Measurements from ENCODE around the gene SCN3A.

The SCN3A gene

DNA sequence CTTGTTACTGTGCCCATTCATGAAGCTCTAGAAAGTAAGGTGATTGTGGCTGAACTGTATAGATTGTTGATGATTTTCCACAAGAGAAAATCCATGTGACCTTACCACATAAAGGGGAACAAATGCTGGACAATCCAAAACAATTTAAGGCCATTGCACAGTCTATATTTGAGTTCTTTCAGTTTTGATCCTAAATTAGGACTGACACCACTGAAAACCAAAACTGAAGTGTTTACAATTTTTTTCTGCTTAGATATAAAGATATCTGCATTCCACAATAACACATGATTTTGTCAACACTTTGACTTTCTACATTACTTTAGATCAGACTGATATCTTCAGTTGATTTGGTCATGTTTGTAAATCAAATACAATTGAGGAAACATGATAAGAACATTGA lies 124.9 kb downstream of the SCN3A start:
- Mint-ChIP-seq H3K4me1 (ENCODE audit: low read depth in 2 of 2) (no peaks in the 10 kb centered on the region), H3K27me3 (no peaks in the 10 kb centered on the region), H3K36me3 (ENCODE audit: insufficient read depth) (no peaks in the 10 kb centered on the region), H3K9me3 (peaks cover 4 to 10% of the 10 kb centered on the region in 2 donors), H3K27ac (no peak overlapping the region), H3K4me3 (no peak overlapping the region)
- ATAC-seq (replicated peaks), result no peak
- DNase-seq, result no peak

DNA sequence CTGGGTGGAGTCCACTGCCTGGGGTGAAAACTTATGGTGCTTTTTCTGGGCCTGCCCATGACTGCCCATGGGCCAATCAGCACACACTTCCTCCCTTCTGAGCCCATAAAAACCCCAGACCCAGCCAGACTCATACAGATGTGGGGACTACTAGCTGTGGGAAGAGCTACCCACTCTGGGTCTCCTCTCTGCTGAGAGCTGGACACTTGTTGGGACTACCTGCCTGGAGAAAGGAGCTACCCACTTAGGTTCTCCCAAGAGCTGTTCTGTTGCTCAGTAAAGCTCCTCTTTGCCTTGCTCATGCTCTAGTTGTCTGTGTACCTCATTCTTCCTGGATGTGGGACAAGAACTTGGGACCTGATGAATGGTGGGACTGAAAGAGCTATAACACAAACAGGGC lies 129.0 kb downstream of the SCN3A start:
- H3K9me3 Mint-ChIP-seq, result peaks cover 2 to 7% of the 10 kb centered on the region in 2 donors

GRCh38 chr2:165074323-165074722 lies 129.5 kb downstream of the SCN3A start:
- Mint-ChIP-seq H3K36me3 (ENCODE audit: insufficient read depth) (no peaks in the 10 kb centered on the region), H3K4me3 (no peak overlapping the region), H3K27ac (no peak overlapping the region), H3K9me3 (peaks cover 2 to 7% of the 10 kb centered on the region in 2 donors), H3K27me3 (no peaks in the 10 kb centered on the region), H3K4me1 (ENCODE audit: low read depth in 2 of 2) (no peaks in the 10 kb centered on the region)
- DNase-seq, result no peak
- ATAC-seq (replicated peaks), result no peak

More for the DNA sequence above, 129.0 kb downstream of the SCN3A start:
- Mint-ChIP-seq H3K36me3 (ENCODE audit: insufficient read depth) (no peaks in the 10 kb centered on the region), H3K4me1 (ENCODE audit: low read depth in 2 of 2) (no peaks in the 10 kb centered on the region), H3K27me3 (no peaks in the 10 kb centered on the region), H3K4me3 (no peak overlapping the region), H3K27ac (no peak overlapping the region)
- ATAC-seq (replicated peaks) (no peak), DNase-seq (no peak)

- Mint-ChIP-seq H3K27ac (no peak overlapping the region), H3K36me3 (ENCODE audit: insufficient read depth) (no peaks in the 10 kb centered on the region), H3K9me3 (peaks cover 0 to 7% of the 10 kb centered on the region in 2 donors), H3K4me1 (ENCODE audit: low read depth in 2 of 2) (no peaks in the 10 kb centered on the region), H3K4me3 (no peak overlapping the region), H3K27me3 (peaks cover 0 to 6% of the 10 kb centered on the region in 2 donors)
- ATAC-seq (replicated peaks) (no peak), DNase-seq (no peak)
Observed at GRCh38 chr2:165070076-165070475, 133.8 kb downstream of the SCN3A start.

GRCh38 chr2:165069151-165069550 lies 134.7 kb downstream of the SCN3A start:
- Mint-ChIP-seq H3K4me1 (ENCODE audit: low read depth in 2 of 2) (no peaks in the 10 kb centered on the region), H3K27me3 (peaks cover 0 to 6% of the 10 kb centered on the region in 2 donors), H3K9me3 (peaks cover 0 to 7% of the 10 kb centered on the region in 2 donors), H3K36me3 (ENCODE audit: insufficient read depth) (no peaks in the 10 kb centered on the region), H3K27ac (no peak overlapping the region), H3K4me3 (no peak overlapping the region)
- DNase-seq (no peak), ATAC-seq (replicated peaks) (no peak)

GRCh38 chr2:165068487-165068757 lies 135.4 kb downstream of the SCN3A start:
- H3K36me3 Mint-ChIP-seq (ENCODE audit: insufficient read depth), result no peaks in the 10 kb centered on the region
- no peaks in the 10 kb centered on the region for H3K4me1 Mint-ChIP-seq (ENCODE audit: low read depth in 2 of 2)
- ATAC-seq (replicated peaks), result no peak
- no peak overlapping the region for H3K4me3 Mint-ChIP-seq
- peaks cover 0 to 6% of the 10 kb centered on the region in 2 donors for H3K27me3 Mint-ChIP-seq
- H3K9me3 Mint-ChIP-seq, result peaks cover 0 to 7% of the 10 kb centered on the region in 2 donors
- no peak for DNase-seq
- H3K27ac Mint-ChIP-seq, result no peak overlapping the region

- H3K4me3 Mint-ChIP-seq, result no peak overlapping the region
- H3K36me3 Mint-ChIP-seq (ENCODE audit: insufficient read depth), result no peaks in the 10 kb centered on the region
- no peak overlapping the region for H3K27ac Mint-ChIP-seq
- H3K4me1 Mint-ChIP-seq (ENCODE audit: low read depth in 2 of 2), result no peaks in the 10 kb centered on the region
- ATAC-seq (replicated peaks) (no peak), DNase-seq (no peak)
- peaks cover 0 to 7% of the 10 kb centered on the region in 2 donors for H3K9me3 Mint-ChIP-seq
- peaks cover 0 to 6% of the 10 kb centered on the region in 2 donors for H3K27me3 Mint-ChIP-seq
Observed at GRCh38 chr2:165067643-165068486, 136.0 kb downstream of the SCN3A start.

DNA sequence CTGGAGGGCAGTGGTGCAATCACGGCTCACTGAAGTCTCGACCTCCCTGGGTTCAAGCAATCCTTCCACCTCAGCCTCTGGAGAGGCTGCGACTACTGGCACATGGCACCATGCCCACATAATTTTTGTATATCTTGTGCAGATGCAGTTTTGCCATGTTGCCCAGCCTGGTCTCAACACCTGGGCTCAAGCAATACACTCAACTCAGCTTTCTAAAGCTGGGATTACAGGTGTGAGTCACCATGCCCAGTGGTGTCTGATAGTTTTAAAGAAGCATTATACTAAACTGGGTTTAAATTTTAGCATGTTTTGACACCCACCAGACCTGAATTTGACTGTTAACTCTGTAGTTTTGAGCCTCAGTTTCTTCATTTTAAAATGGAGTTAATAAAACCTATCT lies 139.1 kb downstream of the SCN3A start:
- H3K4me1 Mint-ChIP-seq (ENCODE audit: low read depth in 2 of 2), result no peaks in the 10 kb centered on the region
- peaks cover 0 to 6% of the 10 kb centered on the region in 2 donors for H3K27me3 Mint-ChIP-seq
- ATAC-seq (replicated peaks) (no peak), DNase-seq (no peak)
- no peaks in the 10 kb centered on the region for H3K36me3 Mint-ChIP-seq (ENCODE audit: insufficient read depth)
- H3K9me3 Mint-ChIP-seq, result peaks cover 0 to 2% of the 10 kb centered on the region in 2 donors
- H3K4me3 Mint-ChIP-seq, result no peak overlapping the region
- no peak overlapping the region for H3K27ac Mint-ChIP-seq

DNA sequence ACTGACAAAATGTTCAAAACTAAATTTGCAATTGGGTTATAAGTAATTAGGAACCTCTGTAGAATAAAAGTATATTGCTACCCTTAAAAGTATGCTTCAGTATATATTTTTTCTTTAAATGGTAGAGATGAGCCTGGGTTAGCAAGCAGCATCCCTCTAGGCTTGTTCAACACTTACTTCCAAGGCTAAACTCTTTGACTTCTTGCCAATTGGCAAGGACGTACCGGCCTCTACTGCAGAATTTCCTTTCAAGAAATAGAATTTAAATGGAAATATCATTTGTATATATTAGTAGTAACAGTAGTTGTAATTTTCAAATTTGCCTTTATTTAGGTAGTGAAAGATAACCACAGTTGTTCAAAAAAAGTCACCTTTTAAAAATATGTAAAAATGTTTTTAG lies 143.4 kb downstream of the SCN3A start:
- no peaks in the 10 kb centered on the region for H3K27me3 Mint-ChIP-seq
- no peak overlapping the region for H3K4me3 Mint-ChIP-seq
- H3K4me1 Mint-ChIP-seq (ENCODE audit: low read depth in 2 of 2), result no peaks in the 10 kb centered on the region
- no peak overlapping the region for H3K27ac Mint-ChIP-seq
- ATAC-seq (replicated peaks) (no peak), DNase-seq (no peak)
- H3K36me3 Mint-ChIP-seq (ENCODE audit: insufficient read depth), result no peaks in the 10 kb centered on the region
- H3K9me3 Mint-ChIP-seq, result peaks cover 0 to 2% of the 10 kb centered on the region in 2 donors

GRCh38 chr2:165058476-165059265 lies 145.2 kb downstream of the SCN3A start:
- H3K9me3 Mint-ChIP-seq, result peaks cover 0 to 2% of the 10 kb centered on the region in 2 donors
- DNase-seq (no peak), ATAC-seq (replicated peaks) (no peak)
- H3K27ac Mint-ChIP-seq, result no peak overlapping the region
- H3K4me3 Mint-ChIP-seq, result no peak overlapping the region
- no peaks in the 10 kb centered on the region for H3K4me1 Mint-ChIP-seq (ENCODE audit: low read depth in 2 of 2)
- H3K27me3 Mint-ChIP-seq, result no peaks in the 10 kb centered on the region
- no peaks in the 10 kb centered on the region for H3K36me3 Mint-ChIP-seq (ENCODE audit: insufficient read depth)

DNA sequence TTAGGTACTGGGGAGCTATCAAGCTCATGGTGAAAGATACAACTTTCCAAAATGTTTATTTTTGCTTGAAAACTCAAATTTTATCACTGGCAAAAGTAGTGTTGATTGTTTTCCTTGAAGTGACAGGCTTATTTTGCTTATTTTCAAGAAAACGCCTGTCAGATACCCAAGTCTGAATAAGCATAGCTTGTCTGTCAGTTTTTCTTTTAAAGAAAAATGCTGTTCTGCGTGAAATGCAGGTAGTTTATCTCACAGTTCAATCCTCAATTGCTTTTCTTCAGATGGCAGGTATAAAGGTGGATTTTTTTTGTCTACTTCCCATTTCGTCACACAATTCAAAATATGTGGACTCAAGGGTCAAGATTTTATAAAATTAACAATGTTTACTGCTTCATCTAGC lies 145.9 kb downstream of the SCN3A start:
- peaks cover 0 to 2% of the 10 kb centered on the region in 2 donors for H3K9me3 Mint-ChIP-seq
- no peak for DNase-seq
- H3K4me3 Mint-ChIP-seq, result no peak overlapping the region
- H3K4me1 Mint-ChIP-seq (ENCODE audit: low read depth in 2 of 2), result no peaks in the 10 kb centered on the region
- H3K36me3 Mint-ChIP-seq (ENCODE audit: insufficient read depth), result no peaks in the 10 kb centered on the region
- no peaks in the 10 kb centered on the region for H3K27me3 Mint-ChIP-seq
- no peak for ATAC-seq (replicated peaks)
- H3K27ac Mint-ChIP-seq, result no peak overlapping the region

GRCh38 chr2:165057308-165057707 lies 146.5 kb downstream of the SCN3A start:
- no peak for ATAC-seq (replicated peaks)
- Mint-ChIP-seq H3K4me3 (no peak overlapping the region), H3K4me1 (ENCODE audit: low read depth in 2 of 2) (no peaks in the 10 kb centered on the region), H3K27me3 (no peaks in the 10 kb centered on the region), H3K27ac (no peak overlapping the region), H3K9me3 (peaks cover 0 to 2% of the 10 kb centered on the region in 2 donors), H3K36me3 (ENCODE audit: insufficient read depth) (no peaks in the 10 kb centered on the region)
- no peak for DNase-seq

DNA sequence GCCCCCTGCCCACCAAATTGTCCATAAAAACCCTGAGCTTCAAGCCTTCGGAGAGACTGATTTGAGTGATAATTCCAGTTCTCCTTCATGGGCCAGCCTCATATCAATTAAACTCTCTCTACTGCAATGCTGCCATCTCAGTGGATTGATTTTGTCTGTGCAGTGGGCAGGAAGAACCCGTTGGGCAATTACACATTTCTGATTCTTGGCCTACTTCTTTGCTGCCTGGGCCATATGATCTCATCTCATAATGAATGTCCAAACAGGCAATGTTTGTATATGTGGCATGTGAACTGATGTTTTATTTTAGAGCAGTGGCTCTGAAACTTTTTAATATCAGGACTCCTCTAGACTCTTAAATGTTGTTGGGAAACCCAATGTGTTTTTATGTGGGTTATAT lies 147.3 kb downstream of the SCN3A start:
- H3K27me3 Mint-ChIP-seq, result no peaks in the 10 kb centered on the region

More for the DNA sequence above, 147.3 kb downstream of the SCN3A start:
- Mint-ChIP-seq H3K4me3 (no peak overlapping the region), H3K9me3 (peaks cover 0 to 2% of the 10 kb centered on the region in 2 donors), H3K36me3 (ENCODE audit: insufficient read depth) (no peaks in the 10 kb centered on the region), H3K4me1 (ENCODE audit: low read depth in 2 of 2) (no peaks in the 10 kb centered on the region), H3K27ac (no peak overlapping the region)
- DNase-seq (no peak), ATAC-seq (replicated peaks) (no peak)

Data from effector memory CD8-positive, alpha-beta T cell (primary cell).